Neural cell (in vitro differentiated cells): ENCODE data around the gene KAT8. TPM values are rescaled to one million over a fixed set of nuclear protein-coding genes. Genes with fewer than 3 reads are reported as not detected.
A peak's percentile ranks its signal among the peaks of the same experiment; 100 is the strongest.

Experiments
- H2AFZ ChIP-seq: fragments of 200-600, 300-800 bp; sonication (generic), shearing (Covaris generic); 2 replicates; pipeline ENCODE4 v1.6.0; 2014; ENCODE audit warnings: low read depth, mild to moderate bottlenecking, antibody characterized with exemption, low read length, moderate library complexity
- H3F3A ChIP-seq: fragments of 200-600 bp; shearing (Covaris generic); 2 replicates; pipeline ENCODE4 v1.6.1; 2016; ENCODE audit warnings: mild to moderate bottlenecking, moderate library complexity, mixed read lengths, antibody characterized with exemption, low read length; ENCODE audit not compliant: insufficient read depth, poor library complexity, severe bottlenecking
- H3K27ac ChIP-seq: fragments of 200-600, 300-800 bp; sonication (generic), shearing (Covaris generic); 2 replicates; pipeline ENCODE4 v1.5.1; 2014; ENCODE audit warnings: mild to moderate bottlenecking, low read length, moderate library complexity
- H3K27me3 ChIP-seq: fragments of 300-800, 200-600 bp; sonication (generic), shearing (Covaris generic); 2 replicates; pipeline ENCODE4 v1.6.0; 2014; ENCODE audit warnings: mild to moderate bottlenecking, low read depth, low read length, moderate library complexity; ENCODE audit not compliant: insufficient read depth
- H3K36me3 ChIP-seq: fragments of 300-800, 200-600 bp; sonication (generic), shearing (Covaris generic); 2 replicates; pipeline ENCODE4 v1.5.1; 2014; ENCODE audit warnings: mild to moderate bottlenecking, antibody characterized with exemption, low read length, moderate library complexity; ENCODE audit not compliant: insufficient read depth
- H3K4me2 ChIP-seq: fragments of 300-800, 200-600 bp; sonication (generic), shearing (Covaris generic); 2 replicates; pipeline ENCODE4 v1.6.0; 2014; ENCODE audit warnings: mild to moderate bottlenecking, low read length
- H3K4me3 ChIP-seq: fragments of 300-800, 200-600 bp; sonication (generic), shearing (Covaris generic); 2 replicates; pipeline ENCODE4 v1.5.1; 2014; ENCODE audit warnings: mild to moderate bottlenecking, low read length, moderate library complexity
- H3K79me2 ChIP-seq: fragments of 200-600 bp; shearing (Covaris generic); replicated peaks from 2 replicates; pipeline ENCODE4 v1.6.0; 2014; ENCODE audit warnings: mild to moderate bottlenecking, low read length, moderate library complexity; ENCODE audit not compliant: insufficient read depth
- H3K9ac ChIP-seq: fragments of 300-800, 200-600 bp; sonication (generic), shearing (Covaris generic); 2 replicates; pipeline ENCODE4 v1.6.1; 2016; ENCODE audit warnings: mild to moderate bottlenecking, low read length, mixed read lengths
- H3K9me2 ChIP-seq: fragments of 200-600 bp; shearing (Covaris generic); 2 replicates; pipeline ENCODE4 v1.6.1; 2016; ENCODE audit warnings: mild to moderate bottlenecking, low read length, mixed read lengths; ENCODE audit not compliant: insufficient read depth
- H3K9me3 ChIP-seq: fragments of 200-600, 300-800 bp; sonication (generic), shearing (Covaris generic); 2 replicates; pipeline ENCODE4 v1.6.1; 2016; ENCODE audit warnings: mild to moderate bottlenecking, mixed run types, low read length, moderate library complexity, mixed read lengths
- H4K20me1 ChIP-seq: fragments of 200-600 bp; shearing (Covaris generic); 2 replicates; pipeline ENCODE4 v1.6.1; 2016; ENCODE audit warnings: mild to moderate bottlenecking, mixed run types; ENCODE audit not compliant: insufficient read depth
- EP300 ChIP-seq: fragments of 450-650 bp; conservative IDR thresholded peaks from 2 replicates; pipeline ENCODE4 v1.6.1; 2014; ENCODE audit warnings: antibody characterized with exemption, mild to moderate bottlenecking, moderate library complexity; ENCODE audit not compliant: poor library complexity, severe bottlenecking
- EZH2 ChIP-seq: fragments of 200-600, 300-800 bp; shearing (Covaris generic), sonication (generic); IDR thresholded peaks from 2 replicates; pipeline ENCODE4 v1.6.1; 2014; ENCODE audit warnings: antibody characterized with exemption, low read length, borderline replicate concordance, mild to moderate bottlenecking; ENCODE audit not compliant: insufficient read depth, poor library complexity, severe bottlenecking
- MXI1 ChIP-seq: fragments of 450-650 bp; conservative IDR thresholded peaks from 2 replicates; pipeline ENCODE4 v1.6.1; 2014; ENCODE audit warnings: antibody characterized with exemption, mild to moderate bottlenecking; ENCODE audit not compliant: poor library complexity, severe bottlenecking
- POLR2AphosphoS5 ChIP-seq: IDR thresholded peaks from 2 replicates; pipeline ENCODE4 v1.6.1; 2012
- RAD21 ChIP-seq: fragments of 450-650 bp; conservative IDR thresholded peaks from 2 replicates; pipeline ENCODE4 v1.6.1; 2014; ENCODE audit warnings: antibody characterized with exemption, mild to moderate bottlenecking, moderate library complexity
- REST ChIP-seq: IDR thresholded peaks from 2 replicates; pipeline ENCODE4 v1.6.1; 2012; ENCODE audit warnings: borderline replicate concordance
- SMC3 ChIP-seq: fragments of 450-650 bp; conservative IDR thresholded peaks from 2 replicates; pipeline ENCODE4 v1.6.1; 2014; ENCODE audit warnings: antibody characterized with exemption, mild to moderate bottlenecking, moderate library complexity; ENCODE audit not compliant: poor library complexity
- TAF1 ChIP-seq: IDR thresholded peaks from 2 replicates; pipeline ENCODE4 v1.6.1; 2012; ENCODE audit warnings: low read depth
- polyA minus RNA-seq: library from RNA; depleted of rRNA, polyadenylated mRNA; stranded (reverse); fragments of >200 nt; gene quantifications from 2 replicates; pipeline ENCODE4 v1.2.3, GENCODE V29; 2014
- polyA plus RNA-seq: library from polyadenylated mRNA; depleted of rRNA; stranded (reverse); fragments of >200 nt; gene quantifications from 2 replicates; pipeline ENCODE4 v1.2.3, GENCODE V29; 2014
- TF ChIP-seq, protein P1 (sequence below): fragments of 450-650 bp; IDR thresholded peaks from 2 replicates; pipeline ENCODE4 v1.5.1; 2014; ENCODE audit warnings: antibody characterized with exemption, mild to moderate bottlenecking, moderate library complexity; ENCODE audit not compliant: poor library complexity, severe bottlenecking

KAT8 gene
- polyA plus RNA-seq = 98.0 and 132 TPM in 2 replicates
- 68.1 and 71.8 TPM in 2 replicates for polyA minus RNA-seq

GRCh38 chr16:31117384-31118222, at the start of gene KAT8:
Gene KAT8, plus strand, starts transcription at chr16:31117664. Its CDS starts 18 bp downstream, at chr16:31117682.
- peaks cover 3% of the 10 kb centered on the region for H3F3A ChIP-seq
- H4K20me1 ChIP-seq = no peaks in the 10 kb centered on the region
- H3K4me2 ChIP-seq = peak within 1 kb of the TSS; percentile 94
- H3K9me3 ChIP-seq = no peaks in the 10 kb centered on the region
- peaks cover 8% of the 10 kb centered on the region for H3K79me2 ChIP-seq
- peak within 1 kb of the TSS; percentile 53 for H2AFZ ChIP-seq
- H3K4me3 ChIP-seq = peak within 1 kb of the TSS; percentile 68
- H3K9ac ChIP-seq = peak within 1 kb of the TSS; percentile 79
- no peaks in the 10 kb centered on the region for H3K36me3 ChIP-seq
- H3K27me3 ChIP-seq = no peaks in the 10 kb centered on the region
- peak; percentile 75 for TF ChIP-seq EP300
- TF ChIP-seq SMC3 = peak; percentile 36
- no peak for TF ChIP-seq EZH2
- TF ChIP-seq TAF1 = no peak
- TF ChIP-seq RAD21 = peak; percentile 48
- TF ChIP-seq, protein P1, sequence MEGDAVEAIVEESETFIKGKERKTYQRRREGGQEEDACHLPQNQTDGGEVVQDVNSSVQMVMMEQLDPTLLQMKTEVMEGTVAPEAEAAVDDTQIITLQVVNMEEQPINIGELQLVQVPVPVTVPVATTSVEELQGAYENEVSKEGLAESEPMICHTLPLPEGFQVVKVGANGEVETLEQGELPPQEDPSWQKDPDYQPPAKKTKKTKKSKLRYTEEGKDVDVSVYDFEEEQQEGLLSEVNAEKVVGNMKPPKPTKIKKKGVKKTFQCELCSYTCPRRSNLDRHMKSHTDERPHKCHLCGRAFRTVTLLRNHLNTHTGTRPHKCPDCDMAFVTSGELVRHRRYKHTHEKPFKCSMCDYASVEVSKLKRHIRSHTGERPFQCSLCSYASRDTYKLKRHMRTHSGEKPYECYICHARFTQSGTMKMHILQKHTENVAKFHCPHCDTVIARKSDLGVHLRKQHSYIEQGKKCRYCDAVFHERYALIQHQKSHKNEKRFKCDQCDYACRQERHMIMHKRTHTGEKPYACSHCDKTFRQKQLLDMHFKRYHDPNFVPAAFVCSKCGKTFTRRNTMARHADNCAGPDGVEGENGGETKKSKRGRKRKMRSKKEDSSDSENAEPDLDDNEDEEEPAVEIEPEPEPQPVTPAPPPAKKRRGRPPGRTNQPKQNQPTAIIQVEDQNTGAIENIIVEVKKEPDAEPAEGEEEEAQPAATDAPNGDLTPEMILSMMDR = peak; percentile 8
- peak; percentile 52 for TF ChIP-seq REST
- TF ChIP-seq POLR2AphosphoS5 = peak; percentile 94
- TF ChIP-seq MXI1 = peak; percentile 81
- H3K27ac ChIP-seq = peak within 1 kb of the TSS; percentile 89
- no peaks in the 10 kb centered on the region for H3K9me2 ChIP-seq

DNA sequence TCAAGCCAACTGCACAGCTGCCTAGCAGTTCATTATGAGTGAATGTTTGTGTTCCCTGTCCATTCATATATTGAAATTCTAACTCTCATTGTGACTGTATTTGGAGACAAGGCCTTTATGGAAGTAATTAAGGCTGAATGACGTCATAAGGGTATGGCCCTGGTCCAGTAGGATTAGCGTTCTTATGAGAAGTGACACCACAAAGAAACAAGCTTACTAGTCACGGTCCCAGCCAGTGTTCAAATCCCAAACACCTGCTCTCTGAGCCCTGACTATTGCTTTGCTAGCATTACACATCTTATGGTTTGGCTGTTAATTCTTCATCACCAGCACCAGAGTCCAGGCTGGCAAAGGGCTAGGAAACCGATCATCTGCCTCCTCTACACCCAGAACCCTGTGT, 45.6 kb upstream of the KAT8 start:
- no peaks in the 10 kb centered on the region for H3F3A ChIP-seq
- no peak overlapping the region for H2AFZ ChIP-seq
- peak overlapping the region; percentile 96 for H3K9ac ChIP-seq
- H3K4me2 ChIP-seq = peak overlapping the region; percentile 80
- H4K20me1 ChIP-seq = no peaks in the 10 kb centered on the region
- no peaks in the 10 kb centered on the region for H3K9me3 ChIP-seq
- peaks cover 50% of the 10 kb centered on the region for H3K79me2 ChIP-seq
- peak overlapping the region; percentile 95 for H3K27ac ChIP-seq
- no peaks in the 10 kb centered on the region for H3K9me2 ChIP-seq
- no peaks in the 10 kb centered on the region for H3K36me3 ChIP-seq
- no peaks in the 10 kb centered on the region for H3K27me3 ChIP-seq
- no peak for TF ChIP-seq MXI1
- no peak for TF ChIP-seq SMC3
- H3K4me3 ChIP-seq = peak overlapping the region; percentile 77
